Inflammatory macrophage treated with lipopolysaccharide for 4 hours (primary cell): Measurements from ENCODE around the gene MAP3K12.
"Not testable (repeated sequence)": the region's sequence is repeated elsewhere in the genome, so short reads cannot be mapped to it uniquely, and the experiment has no call there.

Experiments used
- DNase-seq: peaks from one replicate; pipeline ENCODE4 v3.0.0-alpha.2; 2020

Gene MAP3K12

DNA sequence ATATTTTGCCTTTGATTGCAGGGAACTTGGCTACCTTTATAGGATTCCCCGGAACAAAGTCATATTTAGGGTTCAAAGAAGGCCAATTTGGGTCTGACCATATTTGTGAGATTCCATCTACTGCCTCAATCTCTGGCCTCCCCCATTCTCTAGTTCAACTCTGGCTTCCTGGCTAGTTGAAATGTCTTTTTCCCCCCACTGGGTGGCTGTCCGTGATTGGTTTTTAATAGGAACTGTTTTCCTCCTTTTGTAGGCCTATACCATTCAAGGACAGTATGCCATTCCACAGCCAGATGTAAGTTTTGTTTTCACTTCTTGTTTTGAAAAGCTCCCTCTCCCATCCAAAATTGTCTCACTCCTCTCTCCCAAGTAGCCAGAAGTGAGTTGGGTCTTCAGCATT, 33.6 kb downstream of the MAP3K12 start:
- peak; percentile 33 for DNase-seq

DNA sequence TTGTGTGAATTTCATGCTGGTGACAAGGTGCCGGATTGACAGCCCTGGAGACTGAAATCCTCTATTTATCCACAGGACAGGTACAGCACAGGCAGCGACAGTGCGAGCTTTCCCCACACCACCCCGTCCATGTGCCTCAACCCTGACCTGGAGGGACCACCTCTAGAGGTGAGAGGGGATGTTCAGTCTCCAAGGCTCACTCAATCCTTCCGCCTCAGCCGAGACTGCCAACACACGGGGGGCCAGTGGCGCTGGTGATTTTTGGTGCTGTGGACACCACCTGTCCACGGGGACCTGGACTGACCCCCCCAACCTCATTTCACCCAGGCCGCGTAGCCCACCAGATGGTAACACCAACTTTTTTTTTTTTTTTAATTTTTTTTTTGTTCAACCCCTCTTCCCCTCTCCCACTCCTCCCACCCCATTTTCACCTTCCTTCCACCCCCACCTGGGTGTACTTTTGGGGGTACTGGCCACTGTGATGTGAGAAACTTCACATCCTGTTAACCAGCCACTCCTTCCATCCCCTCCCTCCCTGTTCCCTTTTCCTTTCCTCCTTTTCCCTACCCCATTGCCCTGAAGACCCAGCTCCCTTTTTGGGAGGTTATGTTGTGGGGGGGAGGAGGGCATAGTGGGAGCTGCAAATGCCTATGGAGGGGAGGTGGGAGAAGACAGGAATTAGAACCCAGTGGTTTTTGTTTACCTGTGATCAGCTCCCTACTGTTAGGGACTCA, 34.4 kb downstream of the MAP3K12 start:
- no peak for DNase-seq

DNA sequence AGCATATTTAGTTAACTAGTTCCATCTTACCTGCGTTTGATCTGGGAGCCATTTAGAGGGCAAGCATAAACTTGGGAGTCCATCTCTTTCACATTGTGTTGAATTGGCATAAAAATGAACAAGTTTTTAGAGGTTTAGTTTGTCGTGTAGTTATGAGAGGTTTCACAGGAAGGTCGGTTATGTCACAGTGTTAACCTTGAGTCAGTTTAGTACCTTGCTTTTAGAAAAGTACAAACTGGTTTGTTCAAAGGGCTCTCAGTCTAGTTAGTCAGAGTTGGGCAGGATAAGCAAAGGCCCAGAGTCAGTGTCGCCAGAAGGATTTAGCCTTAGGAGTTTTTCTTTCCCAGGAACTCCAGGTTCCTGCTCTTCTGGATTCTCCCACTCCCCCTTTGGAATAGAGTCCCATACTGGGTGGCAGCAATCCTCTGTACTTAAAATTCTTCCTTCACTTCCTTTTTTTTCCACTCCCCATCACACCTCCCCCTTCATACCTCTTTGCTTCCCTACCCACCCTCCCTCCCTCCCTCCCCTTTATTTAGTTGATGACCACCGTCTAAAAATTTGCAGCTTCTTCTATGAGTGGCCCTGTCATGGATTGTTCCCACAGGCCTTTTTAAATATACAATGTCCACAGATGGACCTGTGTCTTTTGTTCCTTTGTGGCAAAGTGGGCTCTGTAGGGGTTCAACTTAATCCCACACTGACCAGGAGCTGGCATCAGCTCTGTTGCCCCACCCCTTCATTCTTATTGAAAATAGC, 35.3 kb downstream of the MAP3K12 start:
- DNase-seq: no peak

DNA sequence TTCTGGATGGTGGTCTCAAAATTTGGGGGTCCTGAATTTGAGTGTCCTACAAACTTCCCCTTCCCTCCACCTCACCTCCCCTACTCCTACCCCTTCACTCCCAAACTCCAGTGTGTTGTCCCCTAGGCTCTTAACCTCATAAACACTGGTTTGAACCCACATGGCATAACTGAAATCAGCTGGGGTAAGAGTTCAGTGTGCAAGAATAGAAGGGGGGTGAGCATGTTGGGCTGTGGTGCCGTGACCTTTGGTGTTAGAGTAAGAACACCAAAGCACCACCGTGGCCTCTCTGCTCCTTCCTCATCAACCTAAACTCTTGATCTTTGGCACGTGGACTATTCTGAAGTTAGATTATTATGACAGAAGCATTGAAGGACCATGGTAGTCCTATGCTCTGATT, 36.3 kb downstream of the MAP3K12 start:
- no peak for DNase-seq

DNA sequence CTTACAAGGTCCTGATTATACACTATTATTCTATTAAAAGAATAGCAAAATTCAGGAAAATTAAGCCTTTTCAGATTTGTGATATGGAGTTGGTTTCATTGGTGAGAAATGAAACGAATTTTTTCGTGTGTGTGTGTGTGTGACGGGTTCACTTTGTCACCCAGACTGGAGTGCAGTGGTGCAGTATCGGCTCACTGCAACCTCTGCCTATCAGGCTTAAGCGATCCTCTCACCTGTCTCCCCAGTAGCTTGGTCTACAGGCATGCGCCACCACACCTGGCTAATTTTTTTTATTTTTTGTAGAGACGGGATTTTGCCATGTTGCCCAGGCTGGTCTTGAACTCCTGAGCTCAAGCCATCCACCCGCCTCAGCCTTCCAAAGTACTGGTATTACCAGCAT, 37.7 kb downstream of the MAP3K12 start:
- no peak for DNase-seq

DNA sequence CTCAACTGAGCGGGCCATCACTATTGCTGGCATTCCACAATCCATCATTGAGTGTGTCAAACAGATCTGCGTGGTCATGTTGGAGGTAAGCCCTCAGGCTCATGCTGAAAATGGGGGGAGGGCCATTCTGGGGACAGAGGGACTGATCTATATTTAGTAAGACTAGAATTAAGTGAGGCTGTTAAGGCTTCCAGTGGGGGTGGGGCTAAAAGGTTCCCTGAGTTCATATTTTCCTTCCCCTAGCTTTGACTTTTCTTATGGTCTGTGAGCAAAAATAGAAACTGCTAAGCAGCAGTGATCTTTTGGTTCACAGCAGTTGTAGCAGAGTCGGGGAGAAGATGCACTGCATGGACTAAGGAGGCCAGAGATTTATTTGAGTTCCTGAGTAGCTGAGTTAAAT, 38.2 kb downstream of the MAP3K12 start:
- no peak for DNase-seq

DNA sequence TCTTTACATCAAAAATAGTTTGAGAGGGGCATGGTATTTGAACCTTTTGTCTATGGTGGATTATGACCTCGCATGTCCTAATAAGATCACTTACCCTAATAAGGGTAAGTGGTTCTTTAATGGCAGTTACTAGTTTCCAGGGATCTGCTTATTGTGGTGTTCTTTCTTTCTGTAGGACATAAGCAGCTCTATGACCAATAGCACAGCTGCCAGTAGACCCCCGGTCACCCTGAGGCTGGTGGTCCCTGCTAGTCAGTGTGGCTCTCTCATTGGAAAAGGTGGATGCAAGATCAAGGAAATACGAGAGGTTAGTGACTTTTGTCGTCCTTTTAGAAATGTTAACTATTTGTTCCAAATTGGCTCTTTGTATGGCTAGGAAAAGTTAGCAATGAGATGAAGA, 40.2 kb downstream of the MAP3K12 start:
- DNase-seq: no peak

DNA sequence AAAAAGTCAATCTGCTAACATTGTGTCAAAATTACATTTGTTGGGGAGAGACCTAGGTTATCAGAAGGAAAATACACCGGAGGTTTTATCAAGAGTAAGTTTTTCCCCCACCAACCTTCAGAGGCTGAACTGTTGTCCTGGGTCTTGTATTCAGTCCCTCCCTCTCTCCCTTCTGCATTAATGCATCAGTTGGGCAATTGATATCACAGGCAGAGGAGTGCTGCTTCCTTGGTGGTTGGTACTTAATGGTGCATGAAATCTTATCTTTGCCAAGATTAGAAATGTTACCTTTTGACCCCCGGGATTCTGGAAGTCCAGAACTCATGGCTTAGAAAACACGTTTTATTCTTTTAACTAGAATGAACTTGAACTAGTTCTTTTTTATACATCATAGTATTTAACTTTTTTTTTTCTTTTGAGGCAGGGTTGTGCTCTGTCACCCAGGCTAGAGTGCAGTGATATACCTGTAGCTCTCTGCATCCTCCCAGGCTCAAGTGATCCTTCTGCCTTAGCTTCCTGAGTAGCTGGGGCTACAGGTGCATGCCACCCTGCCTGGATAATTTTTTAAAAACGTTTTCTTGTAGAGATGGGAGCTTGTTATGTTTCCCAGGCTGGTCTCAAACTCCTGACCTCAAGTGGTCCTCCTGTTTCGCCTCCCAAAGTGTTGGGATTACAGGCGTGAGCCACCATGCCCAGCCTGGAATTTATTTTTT, 42.4 kb downstream of the MAP3K12 start:
- DNase-seq: no peak

DNA sequence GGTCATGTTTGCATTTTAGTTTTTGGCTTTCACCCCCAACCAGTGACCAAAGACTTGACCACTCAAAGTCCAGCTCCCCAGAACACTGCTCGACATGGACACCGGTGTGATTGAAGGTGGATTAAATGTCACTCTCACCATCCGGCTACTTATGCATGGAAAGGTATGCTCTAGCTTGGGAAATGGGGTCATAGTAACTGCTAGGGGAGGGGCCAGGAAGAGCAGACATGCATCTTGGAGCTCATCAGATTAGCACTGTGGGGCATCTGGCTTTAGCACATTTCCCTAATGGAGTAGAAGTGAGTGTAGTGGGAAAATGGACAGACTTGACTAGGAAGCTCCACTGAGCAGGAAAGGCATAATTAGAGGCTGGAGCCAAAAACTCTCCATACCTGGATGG, 44.6 kb downstream of the MAP3K12 start:
- no peak for DNase-seq

DNA sequence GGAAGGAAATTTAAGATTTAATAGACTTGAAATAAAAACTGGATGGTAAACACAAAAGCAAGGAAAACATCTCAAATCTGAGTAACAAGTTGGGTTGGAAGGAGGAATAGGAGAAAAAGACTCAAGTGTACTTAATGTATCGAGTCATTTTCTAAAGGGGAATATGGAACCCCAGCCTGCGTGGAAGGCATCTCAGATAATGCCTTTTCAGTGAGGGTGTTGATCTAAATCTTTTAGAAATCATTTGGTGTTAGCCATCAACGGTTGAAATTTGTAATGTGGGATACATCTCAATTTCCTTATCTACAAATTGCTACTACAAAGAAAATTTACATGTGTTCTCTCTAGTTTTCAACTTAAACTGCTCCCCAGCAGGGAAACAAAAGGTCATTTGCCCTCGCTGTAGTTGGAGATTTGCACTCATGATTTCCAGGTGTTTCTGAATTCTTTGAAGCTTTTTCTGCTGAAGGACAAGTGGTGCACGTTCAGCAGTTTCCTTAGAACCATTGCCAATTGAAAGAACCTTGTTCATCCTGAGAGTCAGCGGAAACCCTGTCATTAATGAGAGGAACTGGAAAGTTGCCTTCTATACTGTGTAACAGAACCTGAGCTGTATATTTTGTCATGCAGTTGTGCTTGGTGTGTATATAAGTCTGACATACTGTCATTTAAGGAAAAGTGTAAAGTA, 45.2 kb downstream of the MAP3K12 start:
- no peak for DNase-seq

DNA sequence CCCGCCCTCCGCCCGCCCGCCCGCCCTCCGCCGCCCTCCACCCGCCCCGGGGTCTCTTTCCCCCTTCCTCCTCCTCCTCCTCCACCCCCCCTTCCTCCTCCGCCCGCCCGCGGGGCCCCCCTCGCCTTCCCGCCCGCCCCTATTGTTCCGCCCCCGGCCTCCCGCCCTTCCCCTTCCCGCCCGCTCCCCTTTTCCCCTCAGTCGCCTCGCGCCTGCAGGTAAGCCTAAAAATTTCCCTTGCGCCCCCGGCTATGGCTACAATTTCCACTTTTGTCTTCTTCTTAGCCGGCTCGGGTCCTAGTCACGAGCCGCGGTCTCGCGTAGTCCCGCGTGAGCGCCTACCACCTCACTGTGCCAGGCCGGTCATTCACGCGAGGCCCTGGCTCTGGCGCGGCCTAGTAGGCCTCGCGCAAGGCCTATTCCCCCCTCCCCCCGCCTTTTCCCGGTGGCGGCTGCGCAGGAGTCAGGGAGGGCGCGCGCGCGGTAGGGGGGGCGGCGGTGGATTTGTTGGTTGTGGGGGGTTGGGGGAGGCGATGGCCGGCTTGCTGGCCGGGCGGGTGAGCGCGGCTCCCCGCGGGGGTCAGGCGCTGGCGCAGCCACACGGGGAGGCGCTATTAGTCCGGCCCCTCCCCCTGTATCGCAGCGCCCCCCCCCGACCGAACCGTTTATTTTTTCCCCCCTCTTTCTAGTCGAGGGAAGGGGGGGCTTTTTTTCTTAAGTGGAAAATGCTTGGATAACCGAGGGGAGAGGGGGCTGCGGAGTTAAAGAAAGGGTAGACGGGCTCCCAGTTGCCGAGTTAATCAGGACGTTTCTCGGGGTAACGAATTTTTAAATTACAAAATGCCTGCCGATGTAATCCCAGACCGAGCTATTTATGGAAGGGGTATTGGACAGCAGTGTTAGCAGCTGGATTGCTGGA, 46.8 kb downstream of the MAP3K12 start:
- DNase-seq: peak; percentile 75

DNA sequence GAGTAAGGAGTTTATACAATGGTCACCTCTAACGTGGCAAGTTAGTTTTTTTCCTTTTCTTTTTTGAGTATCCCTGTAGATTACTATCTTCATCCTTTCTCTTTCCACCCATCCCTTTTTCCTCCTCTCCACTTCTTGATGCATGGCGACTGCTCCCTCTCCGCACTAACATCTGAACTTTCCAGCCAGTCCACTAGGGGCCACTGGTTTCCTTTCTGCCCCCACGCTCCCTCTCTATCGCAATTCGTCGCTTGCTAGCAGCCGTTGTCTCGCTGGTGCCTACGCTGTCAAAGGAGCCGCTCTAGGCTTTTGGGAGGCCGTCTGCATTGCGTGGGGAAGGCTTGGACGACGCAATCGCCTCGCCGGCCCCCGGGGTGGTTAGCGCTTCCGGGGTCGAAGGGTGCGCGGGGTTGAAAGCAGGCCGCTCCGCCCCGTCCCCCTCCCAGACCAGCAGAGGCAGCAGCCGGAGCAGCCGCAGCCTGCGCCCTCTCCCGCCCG, 47.5 kb downstream of the MAP3K12 start, which contains the start of gene PCBP2:
TSS of gene PCBP2 (plus strand) at position 442 of the 498 bp plus-strand sequence. CDS start 2,699 bp downstream, outside the sequence.
- peak; percentile 100 for DNase-seq

DNA sequence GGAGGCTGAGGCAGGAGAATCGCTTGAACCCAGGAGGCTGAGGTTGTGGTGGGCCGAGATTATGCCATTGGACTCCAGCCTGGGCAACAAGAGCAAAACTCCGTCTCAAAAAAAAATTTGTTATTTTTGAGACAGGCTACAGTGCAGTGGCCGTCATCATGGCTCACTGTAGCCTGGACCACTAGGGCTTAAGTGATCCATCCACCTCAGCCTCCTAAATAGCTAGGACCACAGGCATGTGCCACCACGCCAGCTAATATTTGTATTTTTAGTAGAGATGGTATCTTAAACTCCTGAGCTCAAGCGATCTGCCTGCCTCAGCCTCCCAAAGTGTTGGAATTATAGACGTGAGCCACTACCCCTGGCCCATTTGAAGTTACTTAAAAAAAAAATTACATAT, 48.3 kb downstream of the MAP3K12 start:
- DNase-seq: no peak

DNA sequence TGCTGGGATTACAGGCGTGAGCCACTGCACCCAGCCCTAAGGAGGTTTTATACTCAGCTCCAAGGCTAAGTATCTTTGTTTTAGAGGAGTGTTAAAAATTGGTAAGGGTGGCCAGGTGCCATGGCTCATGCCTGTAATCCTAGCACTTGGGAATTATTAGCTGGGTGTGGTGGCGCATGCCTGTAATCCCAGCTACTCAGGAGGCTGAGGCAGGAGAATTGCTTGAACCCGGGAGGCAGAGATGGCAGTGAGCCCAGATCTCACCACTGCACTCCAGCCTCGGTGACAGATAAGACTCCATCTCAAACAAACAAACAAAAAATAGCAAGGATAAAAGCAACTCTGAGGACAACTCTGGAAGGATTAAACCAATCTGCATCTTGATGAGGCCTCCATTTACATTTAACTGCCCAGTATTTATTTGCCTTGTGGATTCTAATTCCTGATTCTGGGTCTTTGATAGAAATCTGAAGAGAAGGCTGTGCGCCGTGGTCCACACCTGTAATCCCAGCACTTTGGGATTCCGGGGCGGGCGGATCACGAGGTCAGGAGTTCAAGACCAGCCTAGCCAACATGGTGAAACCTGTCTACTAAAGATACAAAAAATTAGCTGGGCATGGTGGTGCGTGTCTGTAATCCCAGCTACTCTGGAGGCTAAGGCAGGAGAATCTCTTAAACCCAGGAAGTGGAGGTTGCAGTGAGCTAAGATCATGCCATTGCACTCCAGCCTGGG, 54.5 kb downstream of the MAP3K12 start:
- not testable (repeated sequence) for DNase-seq

DNA sequence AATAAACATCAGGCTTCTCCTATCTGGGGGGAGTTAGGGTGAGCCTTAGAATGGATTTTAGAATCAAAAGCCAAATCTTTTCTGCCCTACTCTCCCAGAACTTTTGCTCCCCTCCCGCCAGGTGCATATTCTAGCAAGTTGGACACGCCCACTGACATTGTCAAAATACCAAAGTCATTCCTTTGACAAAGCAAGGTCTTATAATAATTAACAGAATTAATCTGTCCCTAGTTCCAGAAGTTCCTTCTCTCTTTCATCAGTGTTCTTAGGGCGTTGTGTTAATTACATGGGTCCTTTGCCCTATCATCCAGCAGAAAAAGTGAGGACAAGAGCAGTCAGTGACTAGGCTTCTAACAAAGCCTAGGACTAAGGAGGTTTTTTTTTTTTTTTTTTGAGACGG, 55.3 kb downstream of the MAP3K12 start:
- DNase-seq: no peak

DNA sequence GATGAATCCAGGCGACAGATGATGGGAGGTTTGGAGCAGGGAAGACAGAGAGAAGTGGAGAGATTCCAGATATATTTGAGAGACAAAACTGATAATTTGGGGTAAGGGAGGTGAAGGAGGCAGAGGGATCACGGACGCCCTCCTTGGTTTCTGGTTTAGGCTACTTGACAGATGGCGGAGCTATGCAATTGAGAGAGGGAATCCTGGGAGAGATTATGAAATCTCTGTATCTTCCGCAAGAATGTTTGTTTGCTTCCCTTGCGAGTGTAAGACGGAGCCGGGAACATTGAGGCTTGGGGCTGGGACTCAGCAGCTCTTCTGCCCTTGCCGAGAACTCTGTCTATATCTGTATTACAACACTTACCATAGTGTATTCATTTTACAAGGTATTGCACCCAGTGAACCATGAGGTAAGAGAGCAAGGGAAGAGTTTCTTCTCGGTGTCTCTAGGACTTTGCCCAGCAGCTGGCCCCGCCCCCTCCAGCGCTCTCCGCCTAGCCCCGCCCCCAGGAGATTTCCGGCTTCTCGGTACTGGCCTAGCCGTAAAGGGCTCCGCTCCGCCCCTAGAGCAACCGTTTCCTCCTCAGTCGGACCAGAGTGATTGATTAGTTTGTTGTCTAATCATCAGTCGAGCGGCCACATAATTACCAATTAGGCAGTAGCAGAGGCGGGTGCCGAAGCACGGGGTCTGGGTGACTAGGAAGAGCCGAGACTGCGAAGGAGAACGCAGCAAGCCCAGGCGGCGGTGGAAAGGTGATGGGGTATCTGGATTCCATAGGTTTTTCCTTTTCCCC, 58.0 kb downstream of the MAP3K12 start, which contains the start of gene PRR13:
TSS of gene PRR13 (plus strand) at position 695 of the 794 bp plus-strand sequence. CDS start 981 bp downstream, outside the sequence.
- peak; percentile 100 for DNase-seq

DNA sequence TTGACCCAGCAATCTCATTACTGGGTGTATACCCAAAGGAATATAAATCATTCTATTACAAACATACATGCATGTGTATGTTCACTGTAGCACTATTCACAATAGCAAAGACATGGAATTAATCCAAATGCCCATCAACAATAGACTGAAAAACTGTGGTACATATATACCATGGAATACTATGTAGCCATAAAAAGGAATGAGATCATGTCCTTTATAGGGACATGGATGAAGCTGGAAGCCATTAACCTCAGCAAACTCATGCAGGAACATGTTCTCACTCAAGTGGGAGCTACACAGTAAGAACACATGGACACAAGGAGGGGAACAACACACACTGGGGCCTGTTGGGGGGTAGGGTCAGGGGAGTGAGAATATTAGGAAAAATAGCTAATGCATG, 59.7 kb downstream of the MAP3K12 start:
- not testable (repeated sequence) for DNase-seq

DNA sequence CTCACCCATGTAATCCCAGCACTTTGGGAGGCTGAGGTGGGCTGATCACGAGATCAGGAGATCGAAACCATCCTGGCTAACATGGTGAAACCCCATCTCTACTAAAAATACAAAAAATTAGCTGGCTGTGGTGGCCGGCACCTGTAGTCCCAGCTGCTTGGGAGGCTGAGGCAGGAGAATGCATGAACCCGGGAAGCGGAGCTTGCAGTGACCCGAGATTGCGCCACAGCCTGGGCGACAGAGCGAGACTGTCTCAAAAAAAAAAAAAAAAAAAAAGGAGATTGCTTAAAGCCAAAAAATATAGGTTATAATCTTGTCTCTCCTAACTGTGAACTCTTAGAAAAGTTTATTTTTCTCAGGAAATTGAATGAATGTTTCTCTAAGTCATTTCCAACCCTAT, 63.9 kb downstream of the MAP3K12 start:
- DNase-seq: not testable (repeated sequence)

DNA sequence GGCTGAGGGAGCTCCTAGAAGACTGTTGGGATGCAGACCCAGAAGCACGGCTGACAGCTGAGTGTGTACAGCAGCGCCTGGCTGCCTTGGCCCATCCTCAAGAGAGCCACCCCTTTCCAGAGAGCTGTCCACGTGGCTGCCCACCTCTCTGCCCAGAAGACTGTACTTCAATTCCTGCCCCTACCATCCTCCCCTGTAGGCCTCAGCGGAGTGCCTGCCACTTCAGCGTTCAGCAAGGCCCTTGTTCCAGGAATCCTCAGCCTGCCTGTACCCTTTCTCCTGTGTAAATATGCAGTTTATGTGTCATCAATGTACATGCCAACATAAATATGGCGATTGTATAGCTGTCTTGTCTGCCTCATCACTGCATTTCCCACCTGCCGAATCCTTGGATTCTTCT, 68.1 kb downstream of the MAP3K12 start:
- DNase-seq: no peak

DNA sequence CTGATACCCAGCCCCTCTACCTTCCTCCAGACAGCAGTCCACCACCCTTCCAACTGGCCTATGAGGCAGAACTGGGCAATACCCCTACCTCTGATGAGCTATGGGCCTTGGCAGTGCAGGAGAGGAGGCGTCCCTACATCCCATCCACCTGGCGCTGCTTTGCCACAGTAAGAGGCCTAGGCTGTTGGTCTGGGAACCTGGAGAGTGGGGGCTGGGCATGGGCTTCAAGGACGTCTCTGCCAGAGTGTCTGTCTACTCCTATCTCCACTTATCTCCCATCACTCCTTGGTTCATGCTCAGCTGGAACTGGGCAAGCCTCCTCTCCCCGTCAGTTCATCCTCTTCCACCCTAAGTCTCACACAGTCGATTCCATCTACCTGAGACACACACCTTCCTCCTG, 69.1 kb downstream of the MAP3K12 start:
- DNase-seq: no peak
